Loucy (cell line): ENCODE data around the gene REEP1.
"Not testable (repeated sequence)": the region's sequence is repeated elsewhere in the genome, so short reads cannot be mapped to it uniquely, and the experiment has no call there.

ENCODE experiments used
- H2AFZ ChIP-seq: fragments of 200-600 bp; sonication (generic); 2 replicates; pipeline ENCODE4 v1.6.0; 2016; ENCODE audit warnings: antibody characterized with exemption, mild to moderate bottlenecking, low read length, moderate library complexity
- H3F3A ChIP-seq: fragments of 200-600 bp; 2 replicates; pipeline ENCODE4 v1.6.0; 2016; ENCODE audit warnings: antibody characterized with exemption, low read depth, mild to moderate bottlenecking
- H3K27me3 ChIP-seq: fragments of 200-600 bp; sonication (generic); 2 replicates; pipeline ENCODE4 v1.6.1; 2014; ENCODE audit warnings: low read length, mild to moderate bottlenecking; ENCODE audit not compliant: insufficient read depth, poor library complexity, severe bottlenecking
- H3K36me3 ChIP-seq: fragments of 200-600 bp; sonication (generic); 2 replicates; pipeline ENCODE4 v1.6.1; 2016; ENCODE audit warnings: low read length; ENCODE audit not compliant: insufficient read depth
- H3K4me1 ChIP-seq: fragments of 200-600 bp; sonication (generic); 2 replicates; pipeline ENCODE4 v1.5.1; 2014; ENCODE audit warnings: low read length, mild to moderate bottlenecking; ENCODE audit not compliant: insufficient read depth, poor library complexity, severe bottlenecking
- H3K4me2 ChIP-seq: fragments of 200-600 bp; sonication (generic); 2 replicates; pipeline ENCODE4 v1.6.0; 2014; ENCODE audit warnings: antibody characterized with exemption, low read length, low read depth, mild to moderate bottlenecking; ENCODE audit not compliant: poor library complexity, severe bottlenecking
- H3K4me3 ChIP-seq: fragments of 200-600 bp; sonication (generic); 2 replicates; pipeline ENCODE4 v1.5.1; 2014; ENCODE audit warnings: low read length, mild to moderate bottlenecking, mixed read lengths; ENCODE audit not compliant: poor library complexity, severe bottlenecking
- H3K79me2 ChIP-seq: fragments of 200-600 bp; sonication (generic); 2 replicates; pipeline ENCODE4 v1.6.1; 2014; ENCODE audit warnings: low read length; ENCODE audit not compliant: insufficient read depth
- H3K9ac ChIP-seq: fragments of 200-600 bp; sonication (generic); 2 replicates; pipeline ENCODE4 v1.6.0; 2014; ENCODE audit warnings: mild to moderate bottlenecking, low read depth, low read length, moderate library complexity; ENCODE audit not compliant: poor library complexity, severe bottlenecking
- H3K9me2 ChIP-seq: fragments of 200-600 bp; sonication (generic); replicated peaks from 2 replicates; pipeline ENCODE4 v1.6.1; 2016; ENCODE audit warnings: low read depth, low read length, mixed read lengths
- H3K9me3 ChIP-seq: fragments of 200-600 bp; sonication (generic); 2 replicates; pipeline ENCODE4 v1.6.1; 2014; ENCODE audit warnings: mild to moderate bottlenecking, antibody characterized with exemption, low read length, low read depth; ENCODE audit not compliant: insufficient read depth
- H4K20me1 ChIP-seq: fragments of 200-600 bp; sonication (generic); 2 replicates; pipeline ENCODE4 v1.6.0; 2014; ENCODE audit warnings: antibody characterized with exemption, low read length, mild to moderate bottlenecking; ENCODE audit not compliant: insufficient read depth, poor library complexity, severe bottlenecking
- EZH2phosphoT487 ChIP-seq: fragments of 200-600 bp; IDR thresholded peaks from 2 replicates; pipeline ENCODE4 v1.6.1; 2018; ENCODE audit warnings: antibody characterized with exemption, mild to moderate bottlenecking, moderate library complexity, borderline replicate concordance
- TF ChIP-seq, protein P1 (sequence below): fragments of 200-600 bp; sonication (generic); conservative IDR thresholded peaks from 2 replicates; pipeline ENCODE4 v1.5.1; 2014; ENCODE audit warnings: mild to moderate bottlenecking, antibody characterized with exemption, low read length

Gene REEP1

GRCh38 chr2:86347401-86347800 is 10.0 kb upstream of the REEP1 start:
- Histone ChIP-seq H3K9me3 (no peaks in the 10 kb centered on the region), H4K20me1 (no peaks in the 10 kb centered on the region), H3K4me1 (no peaks in the 10 kb centered on the region), H3K36me3 (no peaks in the 10 kb centered on the region), H3K27me3 (peaks cover 4% of the 10 kb centered on the region), H2AFZ (no peak overlapping the region), H3K4me3 (no peak overlapping the region), H3K9ac (no peak overlapping the region), H3K79me2 (no peaks in the 10 kb centered on the region), H3K4me2 (no peak overlapping the region), H3F3A (no peaks in the 10 kb centered on the region), H3K9me2 (no peaks in the 10 kb centered on the region)
- TF ChIP-seq, protein P1, sequence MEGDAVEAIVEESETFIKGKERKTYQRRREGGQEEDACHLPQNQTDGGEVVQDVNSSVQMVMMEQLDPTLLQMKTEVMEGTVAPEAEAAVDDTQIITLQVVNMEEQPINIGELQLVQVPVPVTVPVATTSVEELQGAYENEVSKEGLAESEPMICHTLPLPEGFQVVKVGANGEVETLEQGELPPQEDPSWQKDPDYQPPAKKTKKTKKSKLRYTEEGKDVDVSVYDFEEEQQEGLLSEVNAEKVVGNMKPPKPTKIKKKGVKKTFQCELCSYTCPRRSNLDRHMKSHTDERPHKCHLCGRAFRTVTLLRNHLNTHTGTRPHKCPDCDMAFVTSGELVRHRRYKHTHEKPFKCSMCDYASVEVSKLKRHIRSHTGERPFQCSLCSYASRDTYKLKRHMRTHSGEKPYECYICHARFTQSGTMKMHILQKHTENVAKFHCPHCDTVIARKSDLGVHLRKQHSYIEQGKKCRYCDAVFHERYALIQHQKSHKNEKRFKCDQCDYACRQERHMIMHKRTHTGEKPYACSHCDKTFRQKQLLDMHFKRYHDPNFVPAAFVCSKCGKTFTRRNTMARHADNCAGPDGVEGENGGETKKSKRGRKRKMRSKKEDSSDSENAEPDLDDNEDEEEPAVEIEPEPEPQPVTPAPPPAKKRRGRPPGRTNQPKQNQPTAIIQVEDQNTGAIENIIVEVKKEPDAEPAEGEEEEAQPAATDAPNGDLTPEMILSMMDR, result no peak
- no peak for TF ChIP-seq EZH2phosphoT487

DNA sequence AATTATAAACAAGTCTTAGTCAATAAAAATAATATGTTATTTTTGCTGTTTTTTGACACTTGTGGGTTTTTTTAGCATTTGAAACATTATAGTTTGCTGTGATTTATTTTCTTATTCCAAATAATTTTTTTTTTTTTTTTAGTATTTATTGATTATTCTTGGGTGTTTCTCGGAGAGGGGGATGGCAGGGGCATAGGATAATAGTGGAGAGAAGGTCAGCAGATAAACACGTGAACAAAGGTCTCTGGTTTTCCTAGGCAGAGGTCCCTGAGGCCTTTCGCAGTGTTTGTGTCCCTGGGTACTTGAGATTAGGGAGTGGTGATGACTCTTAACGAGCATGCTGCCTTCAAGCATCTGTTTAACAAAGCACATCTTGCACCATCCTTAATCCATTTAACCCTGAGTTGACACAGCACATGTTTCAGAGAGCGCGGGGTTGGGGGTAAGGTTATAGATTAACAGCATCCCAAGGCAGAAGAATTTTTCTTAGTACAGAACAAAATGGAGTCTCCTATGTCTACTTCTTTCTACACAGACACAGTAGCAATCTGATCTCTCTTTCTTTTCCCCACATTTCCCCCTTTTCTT is 8.5 kb upstream of the REEP1 start:
- H3F3A ChIP-seq, H3K9ac ChIP-seq, H3K9me3 ChIP-seq, H3K9me2 ChIP-seq, H3K27me3 ChIP-seq, H3K79me2 ChIP-seq, H3K4me2 ChIP-seq, H2AFZ ChIP-seq, H3K4me1 ChIP-seq, H3K4me3 ChIP-seq, H3K36me3 ChIP-seq, H4K20me1 ChIP-seq: not testable (repeated sequence)

DNA sequence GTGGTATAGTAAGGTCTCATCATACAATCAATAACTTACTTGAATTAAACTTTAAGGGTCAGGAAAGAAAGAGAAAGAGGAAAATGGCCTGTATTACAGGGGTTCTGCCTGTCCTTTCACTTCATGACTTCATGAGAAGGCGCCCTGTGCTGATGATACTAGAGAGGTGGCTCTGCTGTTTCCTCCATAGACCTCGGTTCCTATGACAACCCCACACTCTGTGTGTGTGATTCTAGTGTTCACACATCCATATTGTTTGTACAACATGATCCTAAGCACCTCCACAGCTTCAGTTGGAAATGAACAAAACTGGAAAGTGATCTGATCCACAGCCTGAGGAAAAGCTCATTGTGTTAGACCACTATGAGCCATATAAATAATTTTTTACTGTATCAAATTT is 7.0 kb upstream of the REEP1 start:
- H4K20me1 ChIP-seq, result no peaks in the 10 kb centered on the region
- no peaks in the 10 kb centered on the region for H3K9me2 ChIP-seq
- no peaks in the 10 kb centered on the region for H3K4me1 ChIP-seq
- peaks cover 6% of the 10 kb centered on the region; the same call in 1 of the 2 replicates for H3K9me3 ChIP-seq
- H3K27me3 ChIP-seq, result peaks cover 4% of the 10 kb centered on the region
- no peaks in the 10 kb centered on the region for H3K36me3 ChIP-seq
- no peak for TF ChIP-seq EZH2phosphoT487
- H2AFZ ChIP-seq, result no peak overlapping the region
- no peak overlapping the region for H3K4me2 ChIP-seq
- no peak overlapping the region for H3K9ac ChIP-seq
- H3K4me3 ChIP-seq, result no peak overlapping the region
- no peaks in the 10 kb centered on the region for H3K79me2 ChIP-seq
- no peaks in the 10 kb centered on the region for H3F3A ChIP-seq

DNA sequence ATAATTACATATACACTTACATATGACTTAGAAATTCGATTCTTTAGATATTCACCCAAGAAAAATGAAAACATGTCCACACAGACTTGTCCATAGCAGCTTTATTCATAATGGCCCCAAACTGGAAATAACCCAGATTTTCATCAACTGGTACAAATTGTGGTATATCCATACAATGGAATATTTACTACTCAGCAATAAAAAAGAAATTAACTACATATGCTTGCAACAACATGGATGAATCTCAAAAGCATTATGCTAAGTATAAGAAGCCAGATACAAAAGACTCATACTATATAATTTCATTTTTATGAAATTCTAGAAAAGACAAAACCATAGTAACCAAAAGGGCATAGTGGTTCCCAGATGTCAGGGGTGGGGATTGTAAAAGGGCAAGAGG is 5.1 kb upstream of the REEP1 start:
- H3F3A ChIP-seq, result no peaks in the 10 kb centered on the region
- no peaks in the 10 kb centered on the region for H3K79me2 ChIP-seq
- no peak overlapping the region for H3K9ac ChIP-seq
- peaks cover 4% of the 10 kb centered on the region for H3K27me3 ChIP-seq
- no peak overlapping the region for H3K4me2 ChIP-seq
- no peaks in the 10 kb centered on the region for H4K20me1 ChIP-seq
- H2AFZ ChIP-seq, result no peak overlapping the region
- no peaks in the 10 kb centered on the region for H3K9me2 ChIP-seq
- TF ChIP-seq, protein P1, result no peak
- TF ChIP-seq EZH2phosphoT487, result no peak
- H3K4me1 ChIP-seq, result no peaks in the 10 kb centered on the region
- H3K36me3 ChIP-seq, result no peaks in the 10 kb centered on the region
- H3K9me3 ChIP-seq, result peaks cover 6% of the 10 kb centered on the region; the same call in 1 of the 2 replicates
- no peak overlapping the region for H3K4me3 ChIP-seq
